ENCODE results near the gene OR11H6.
"Not testable (repeated sequence)": the region's sequence is repeated elsewhere in the genome, so short reads cannot be mapped to it uniquely, and the experiment has no call there.

The OR11H6 gene

GRCh38 chr14:20223410-20223809 is at the start of gene OR11H6:
OR11H6 (plus strand) TSS chr14:20223710; CDS start chr14:20223710, 0 bp downstream.
- DNase-seq (ENCODE audit: low read depth): no peak
- H3K4me3 ChIP-seq (ENCODE audit: low read length): no peak within 1 kb of the TSS
- peaks cover 3% of the 10 kb centered on the region for H3K27me3 ChIP-seq (replicated peaks; ENCODE audit: control insufficient read depth, insufficient read depth, low read length)
- H3K36me3 ChIP-seq (ENCODE audit: control insufficient read depth, insufficient read depth, low read length, severe bottlenecking): no peaks in the 10 kb centered on the region
- H3K4me1 ChIP-seq (ENCODE audit: control insufficient read depth, insufficient read depth, low read length): no peaks in the 10 kb centered on the region
- H3K9me3 ChIP-seq (ENCODE audit: control insufficient read depth, low read length): no peaks in the 10 kb centered on the region
- H3K9ac ChIP-seq (ENCODE audit: low read length): no peak within 1 kb of the TSS

GRCh38 chr14:20174205-20174604 is 49.3 kb upstream of the OR11H6 start:
- H3K4me3 ChIP-seq (ENCODE audit: low read length); H3K9me3 ChIP-seq (ENCODE audit: control insufficient read depth, low read length); H3K36me3 ChIP-seq (ENCODE audit: control insufficient read depth, insufficient read depth, low read length, severe bottlenecking); H3K9ac ChIP-seq (ENCODE audit: low read length); H3K4me1 ChIP-seq (ENCODE audit: control insufficient read depth, insufficient read depth, low read length); H3K27me3 ChIP-seq (replicated peaks; ENCODE audit: control insufficient read depth, insufficient read depth, low read length); DNase-seq (ENCODE audit: low read depth): not testable (repeated sequence)

- H3K4me1 ChIP-seq (ENCODE audit: control insufficient read depth, insufficient read depth, low read length): no peaks in the 10 kb centered on the region
- no peak overlapping the region for H3K4me3 ChIP-seq (ENCODE audit: low read length)
- no peak for DNase-seq (ENCODE audit: low read depth)
- H3K9me3 ChIP-seq (ENCODE audit: control insufficient read depth, low read length): no peaks in the 10 kb centered on the region
- H3K9ac ChIP-seq (ENCODE audit: low read length): no peak overlapping the region
- no peaks in the 10 kb centered on the region for H3K36me3 ChIP-seq (ENCODE audit: control insufficient read depth, insufficient read depth, low read length, severe bottlenecking)
- no peaks in the 10 kb centered on the region for H3K27me3 ChIP-seq (replicated peaks; ENCODE audit: control insufficient read depth, insufficient read depth, low read length)
Measured at GRCh38 chr14:20176330-20176729, 47.2 kb upstream of the OR11H6 start.

GRCh38 chr14:20177433-20177974 is 46.0 kb upstream of the OR11H6 start:
- H3K9me3 ChIP-seq (ENCODE audit: control insufficient read depth, low read length): no peaks in the 10 kb centered on the region
- H3K4me1 ChIP-seq (ENCODE audit: control insufficient read depth, insufficient read depth, low read length): no peaks in the 10 kb centered on the region
- H3K9ac ChIP-seq (ENCODE audit: low read length): no peak overlapping the region
- no peaks in the 10 kb centered on the region for H3K36me3 ChIP-seq (ENCODE audit: control insufficient read depth, insufficient read depth, low read length, severe bottlenecking)
- H3K4me3 ChIP-seq (ENCODE audit: low read length): no peak overlapping the region
- no peaks in the 10 kb centered on the region for H3K27me3 ChIP-seq (replicated peaks; ENCODE audit: control insufficient read depth, insufficient read depth, low read length)
- no peak for DNase-seq (ENCODE audit: low read depth)

GRCh38 chr14:20179218-20179617 is 44.3 kb upstream of the OR11H6 start:
- Histone ChIP-seq H3K4me3 (ENCODE audit: low read length) (no peak overlapping the region), H3K4me1 (ENCODE audit: control insufficient read depth, insufficient read depth, low read length) (no peaks in the 10 kb centered on the region), H3K9me3 (ENCODE audit: control insufficient read depth, low read length) (no peaks in the 10 kb centered on the region), H3K27me3 (replicated peaks; ENCODE audit: control insufficient read depth, insufficient read depth, low read length) (no peaks in the 10 kb centered on the region), H3K9ac (ENCODE audit: low read length) (no peak overlapping the region), H3K36me3 (ENCODE audit: control insufficient read depth, insufficient read depth, low read length, severe bottlenecking) (no peaks in the 10 kb centered on the region)
- no peak for DNase-seq (ENCODE audit: low read depth)

GRCh38 chr14:20179880-20180279 is 43.6 kb upstream of the OR11H6 start:
- no peak overlapping the region for H3K9ac ChIP-seq (ENCODE audit: low read length)
- no peaks in the 10 kb centered on the region for H3K36me3 ChIP-seq (ENCODE audit: control insufficient read depth, insufficient read depth, low read length, severe bottlenecking)
- H3K27me3 ChIP-seq (replicated peaks; ENCODE audit: control insufficient read depth, insufficient read depth, low read length): no peaks in the 10 kb centered on the region
- H3K4me3 ChIP-seq (ENCODE audit: low read length): no peak overlapping the region
- DNase-seq (ENCODE audit: low read depth): no peak
- H3K4me1 ChIP-seq (ENCODE audit: control insufficient read depth, insufficient read depth, low read length): no peaks in the 10 kb centered on the region
- no peaks in the 10 kb centered on the region for H3K9me3 ChIP-seq (ENCODE audit: control insufficient read depth, low read length)

- no peaks in the 10 kb centered on the region for H3K9me3 ChIP-seq (ENCODE audit: control insufficient read depth, low read length)
- H3K36me3 ChIP-seq (ENCODE audit: control insufficient read depth, insufficient read depth, low read length, severe bottlenecking): no peaks in the 10 kb centered on the region
- H3K4me3 ChIP-seq (ENCODE audit: low read length): no peak overlapping the region
- no peak for DNase-seq (ENCODE audit: low read depth)
- no peaks in the 10 kb centered on the region for H3K27me3 ChIP-seq (replicated peaks; ENCODE audit: control insufficient read depth, insufficient read depth, low read length)
- H3K4me1 ChIP-seq (ENCODE audit: control insufficient read depth, insufficient read depth, low read length): no peaks in the 10 kb centered on the region
- H3K9ac ChIP-seq (ENCODE audit: low read length): no peak overlapping the region
Measured at GRCh38 chr14:20180486-20180885, 43.0 kb upstream of the OR11H6 start.

- no peaks in the 10 kb centered on the region for H3K36me3 ChIP-seq (ENCODE audit: control insufficient read depth, insufficient read depth, low read length, severe bottlenecking)
- peaks cover 4% of the 10 kb centered on the region for H3K9me3 ChIP-seq (ENCODE audit: control insufficient read depth, low read length)
- no peak for DNase-seq (ENCODE audit: low read depth)
- no peaks in the 10 kb centered on the region for H3K4me1 ChIP-seq (ENCODE audit: control insufficient read depth, insufficient read depth, low read length)
- H3K9ac ChIP-seq (ENCODE audit: low read length): no peak overlapping the region
- H3K27me3 ChIP-seq (replicated peaks; ENCODE audit: control insufficient read depth, insufficient read depth, low read length): no peaks in the 10 kb centered on the region
- H3K4me3 ChIP-seq (ENCODE audit: low read length): no peak overlapping the region
Measured at GRCh38 chr14:20184181-20184580, 39.3 kb upstream of the OR11H6 start.

- Histone ChIP-seq H3K9me3 (ENCODE audit: control insufficient read depth, low read length) (peaks cover 4% of the 10 kb centered on the region), H3K36me3 (ENCODE audit: control insufficient read depth, insufficient read depth, low read length, severe bottlenecking) (no peaks in the 10 kb centered on the region), H3K4me3 (ENCODE audit: low read length) (no peak within 1 kb of the TSS), H3K4me1 (ENCODE audit: control insufficient read depth, insufficient read depth, low read length) (no peaks in the 10 kb centered on the region), H3K9ac (ENCODE audit: low read length) (no peak within 1 kb of the TSS), H3K27me3 (replicated peaks; ENCODE audit: control insufficient read depth, insufficient read depth, low read length) (no peaks in the 10 kb centered on the region)
- no peak for DNase-seq (ENCODE audit: low read depth)
Measured at GRCh38 chr14:20190596-20190995, 32.9 kb upstream of the OR11H6 start, which contains the start of gene OR11G2. OR11G2 (plus strand) TSS chr14:20190896; CDS start chr14:20197438, 6,542 bp downstream.

- no peak overlapping the region for H3K4me3 ChIP-seq (ENCODE audit: low read length)
- H3K36me3 ChIP-seq (ENCODE audit: control insufficient read depth, insufficient read depth, low read length, severe bottlenecking): no peaks in the 10 kb centered on the region
- no peaks in the 10 kb centered on the region for H3K27me3 ChIP-seq (replicated peaks; ENCODE audit: control insufficient read depth, insufficient read depth, low read length)
- H3K4me1 ChIP-seq (ENCODE audit: control insufficient read depth, insufficient read depth, low read length): no peaks in the 10 kb centered on the region
- H3K9me3 ChIP-seq (ENCODE audit: control insufficient read depth, low read length): peaks cover 4% of the 10 kb centered on the region
- no peak for DNase-seq (ENCODE audit: low read depth)
- no peak overlapping the region for H3K9ac ChIP-seq (ENCODE audit: low read length)
Measured at GRCh38 chr14:20191396-20191795, 32.1 kb upstream of the OR11H6 start.

GRCh38 chr14:20194101-20194500 is 29.4 kb upstream of the OR11H6 start:
- no peak overlapping the region for H3K9ac ChIP-seq (ENCODE audit: low read length)
- DNase-seq (ENCODE audit: low read depth): no peak
- H3K4me1 ChIP-seq (ENCODE audit: control insufficient read depth, insufficient read depth, low read length): no peaks in the 10 kb centered on the region
- peaks cover 3% of the 10 kb centered on the region for H3K27me3 ChIP-seq (replicated peaks; ENCODE audit: control insufficient read depth, insufficient read depth, low read length)
- no peaks in the 10 kb centered on the region for H3K36me3 ChIP-seq (ENCODE audit: control insufficient read depth, insufficient read depth, low read length, severe bottlenecking)
- H3K4me3 ChIP-seq (ENCODE audit: low read length): no peak overlapping the region
- no peaks in the 10 kb centered on the region for H3K9me3 ChIP-seq (ENCODE audit: control insufficient read depth, low read length)

GRCh38 chr14:20195170-20195569 is 28.3 kb upstream of the OR11H6 start:
- not testable (repeated sequence) for H3K9me3 ChIP-seq (ENCODE audit: control insufficient read depth, low read length); H3K4me3 ChIP-seq (ENCODE audit: low read length); H3K36me3 ChIP-seq (ENCODE audit: control insufficient read depth, insufficient read depth, low read length, severe bottlenecking); DNase-seq (ENCODE audit: low read depth); H3K4me1 ChIP-seq (ENCODE audit: control insufficient read depth, insufficient read depth, low read length); H3K9ac ChIP-seq (ENCODE audit: low read length); H3K27me3 ChIP-seq (replicated peaks; ENCODE audit: control insufficient read depth, insufficient read depth, low read length)

All from adipocyte (in vitro differentiated cells).